Activated naive CD4-positive, alpha-beta T cell treated with anti-CD3 and anti-CD28 coated beads, Interleukin-2, amount 50 U/mL, for 24 hours (primary cell): ENCODE results near the gene ABHD4.
"Not testable (repeated sequence)": the region's sequence is repeated elsewhere in the genome, so short reads cannot be mapped to it uniquely, and the experiment has no call there.

Experiments
- H3K27ac Mint-ChIP-seq: one replicate; pipeline ENCODE4 v1.8.0; 2021; ENCODE audit warnings: mild to moderate bottlenecking, mixed read lengths
- H3K27me3 Mint-ChIP-seq: one replicate; pipeline ENCODE4 v1.8.0; 2021; ENCODE audit warnings: mixed read lengths
- H3K36me3 Mint-ChIP-seq: one replicate; pipeline ENCODE4 v1.8.0; 2021; ENCODE audit warnings: mixed read lengths
- H3K4me1 Mint-ChIP-seq: one replicate; pipeline ENCODE4 v1.8.0; 2021; ENCODE audit warnings: mixed read lengths
- H3K4me3 Mint-ChIP-seq: one replicate; pipeline ENCODE4 v1.8.0; 2021; ENCODE audit warnings: mild to moderate bottlenecking, mixed read lengths
- H3K9me3 Mint-ChIP-seq: one replicate; pipeline ENCODE4 v1.8.0; 2021; ENCODE audit warnings: mixed read lengths

Gene ABHD4

DNA sequence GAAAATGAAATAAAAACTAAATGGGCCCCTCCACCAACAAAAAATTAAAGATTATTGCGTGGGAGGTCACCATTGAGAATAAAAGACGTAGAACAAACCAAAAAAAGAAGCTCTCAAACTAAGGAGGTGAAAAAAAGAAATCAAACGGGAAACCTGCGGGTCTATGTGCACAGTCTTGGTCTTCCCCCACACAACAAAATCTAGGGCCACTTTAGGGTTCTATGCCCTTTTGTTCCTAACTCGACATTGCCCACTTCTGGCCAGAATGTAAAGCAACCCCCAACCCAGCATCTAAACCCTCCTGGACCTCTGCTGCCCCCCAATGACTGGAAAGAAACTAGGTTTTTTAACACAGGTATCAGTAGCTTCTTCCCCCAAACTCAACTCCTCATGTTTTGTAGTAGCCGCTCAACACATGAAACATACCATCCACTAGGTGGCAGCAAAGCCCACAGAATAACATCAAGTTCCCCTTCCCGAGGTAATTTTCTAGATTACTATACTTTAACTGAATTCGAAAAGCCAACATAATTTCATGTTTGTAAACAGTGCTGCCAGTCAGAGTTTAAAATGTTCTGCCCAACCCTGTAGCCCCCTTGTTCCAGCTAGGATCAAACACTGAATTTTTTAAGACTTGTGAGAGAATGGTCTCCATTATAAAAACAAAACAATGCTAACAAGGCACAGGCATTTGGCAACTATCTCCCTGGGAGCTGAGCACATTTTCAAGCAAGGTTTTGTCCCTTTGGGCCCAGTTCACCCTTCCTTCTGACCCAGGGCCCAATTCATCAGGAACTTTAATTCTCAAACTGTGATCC lies 27.8 kb upstream of the ABHD4 start:
- Mint-ChIP-seq H3K36me3 (peaks cover 26% of the 10 kb centered on the region), H3K27ac (peak overlapping the region; percentile 83), H3K9me3 (no peaks in the 10 kb centered on the region), H3K4me3 (peak overlapping the region; percentile 87), H3K27me3 (no peaks in the 10 kb centered on the region), H3K4me1 (peaks cover 80% of the 10 kb centered on the region)

DNA sequence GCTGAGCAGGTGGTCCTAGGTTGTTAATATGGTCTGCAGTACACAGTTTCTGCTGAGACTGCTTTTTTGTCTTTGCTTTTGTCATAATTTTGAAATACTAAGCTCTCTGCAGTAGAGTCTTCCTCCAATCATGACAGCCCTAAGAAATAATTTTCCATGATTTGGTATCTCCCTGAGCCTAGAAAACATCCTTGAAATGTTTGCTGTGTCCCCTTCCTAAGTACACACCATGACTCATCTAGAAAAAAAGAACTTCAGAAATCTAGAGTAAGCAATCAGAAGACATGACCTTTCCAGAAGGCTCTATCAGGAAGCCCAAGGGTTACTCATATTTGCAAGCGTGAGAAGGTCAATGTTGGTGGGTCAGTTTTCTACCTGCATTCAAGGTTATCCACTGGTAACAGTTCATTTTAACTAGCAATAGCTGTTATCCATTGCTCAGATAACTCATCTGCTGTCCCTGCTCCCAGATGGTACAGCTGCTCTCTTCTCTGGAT lies 25.5 kb upstream of the ABHD4 start:
- Mint-ChIP-seq H3K4me1 (peaks cover 77% of the 10 kb centered on the region), H3K36me3 (peaks cover 29% of the 10 kb centered on the region), H3K27ac (no peak overlapping the region), H3K9me3 (no peaks in the 10 kb centered on the region), H3K4me3 (no peak overlapping the region), H3K27me3 (no peaks in the 10 kb centered on the region)

DNA sequence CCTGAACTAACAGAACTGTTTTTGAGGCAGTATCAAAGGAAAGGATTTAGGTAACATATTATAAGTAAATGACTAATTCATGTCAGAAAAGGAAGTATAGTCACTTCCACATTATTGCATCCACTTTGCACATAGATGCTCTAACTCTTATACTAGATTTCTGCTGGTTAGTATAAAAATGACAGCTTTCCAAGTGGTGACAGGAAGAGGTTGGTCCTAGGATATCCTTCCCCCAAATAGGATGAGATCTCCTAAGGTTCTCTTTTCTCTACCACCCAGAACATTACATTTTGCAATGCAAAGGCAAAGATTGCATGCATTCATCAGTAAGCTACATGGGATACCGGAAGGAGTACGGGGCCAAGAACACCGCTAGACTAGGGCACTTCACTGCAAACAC lies 24.3 kb upstream of the ABHD4 start:
- H3K36me3 Mint-ChIP-seq = peaks cover 30% of the 10 kb centered on the region
- no peaks in the 10 kb centered on the region for H3K27me3 Mint-ChIP-seq
- H3K9me3 Mint-ChIP-seq = no peaks in the 10 kb centered on the region
- peaks cover 75% of the 10 kb centered on the region for H3K4me1 Mint-ChIP-seq
- H3K4me3 Mint-ChIP-seq = no peak overlapping the region
- H3K27ac Mint-ChIP-seq = peak overlapping the region; percentile 68

DNA sequence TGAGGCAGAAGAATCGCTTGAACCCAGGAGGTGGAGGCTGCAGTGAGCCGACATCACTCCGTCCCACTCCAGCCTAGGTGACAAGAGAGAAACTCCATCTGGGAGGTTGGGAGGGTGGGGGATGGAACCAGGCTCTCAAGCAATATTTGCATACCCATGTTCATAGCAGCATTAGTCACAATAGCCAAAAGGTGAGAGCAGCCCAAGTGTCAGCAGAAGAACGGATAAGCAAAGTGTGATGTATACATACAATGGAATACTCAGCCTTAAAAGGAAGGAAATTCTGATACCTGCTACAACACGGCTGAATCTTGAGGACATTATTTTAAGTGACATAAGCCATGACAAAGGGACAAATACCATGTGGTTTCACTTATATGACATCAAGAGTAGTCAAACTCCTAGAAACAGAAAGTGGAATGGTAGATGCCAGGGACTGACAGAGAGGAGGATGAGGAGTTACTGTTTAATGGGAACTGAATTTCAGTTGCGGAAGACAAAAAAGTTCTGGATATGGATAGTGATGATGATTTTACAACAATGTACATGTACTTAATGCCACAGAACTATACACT lies 20.7 kb upstream of the ABHD4 start:
- H3K36me3 Mint-ChIP-seq = peaks cover 23% of the 10 kb centered on the region

DNA sequence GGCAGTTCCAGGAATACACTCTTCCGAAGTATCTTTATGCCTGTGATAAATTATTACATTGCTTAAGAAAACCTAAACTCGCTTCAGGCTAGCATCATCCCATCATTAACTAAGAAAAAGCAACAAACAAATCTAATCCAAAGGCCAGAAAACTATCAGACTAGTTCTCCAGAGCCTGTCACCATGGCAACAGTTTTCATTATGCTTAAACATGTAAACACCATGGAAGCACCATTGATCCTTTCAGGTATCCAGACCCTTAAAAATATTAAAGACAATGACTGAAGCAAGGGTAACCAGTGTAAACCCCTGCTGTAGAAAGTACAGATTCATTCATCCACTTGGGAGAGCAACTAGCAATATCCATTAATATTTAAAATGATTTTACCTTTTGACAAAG lies 18.9 kb upstream of the ABHD4 start:
- Mint-ChIP-seq H3K4me3 (peak overlapping the region; percentile 69), H3K27ac (peak overlapping the region; percentile 20), H3K9me3 (no peaks in the 10 kb centered on the region), H3K36me3 (peaks cover 16% of the 10 kb centered on the region), H3K27me3 (no peaks in the 10 kb centered on the region), H3K4me1 (peaks cover 76% of the 10 kb centered on the region)

More for the DNA sequence above, 20.7 kb upstream of the ABHD4 start:
- peak overlapping the region; percentile 46 for H3K4me3 Mint-ChIP-seq
- H3K4me1 Mint-ChIP-seq = peaks cover 73% of the 10 kb centered on the region
- H3K9me3 Mint-ChIP-seq = no peaks in the 10 kb centered on the region
- H3K27me3 Mint-ChIP-seq = no peaks in the 10 kb centered on the region
- peak overlapping the region; percentile 79 for H3K27ac Mint-ChIP-seq

DNA sequence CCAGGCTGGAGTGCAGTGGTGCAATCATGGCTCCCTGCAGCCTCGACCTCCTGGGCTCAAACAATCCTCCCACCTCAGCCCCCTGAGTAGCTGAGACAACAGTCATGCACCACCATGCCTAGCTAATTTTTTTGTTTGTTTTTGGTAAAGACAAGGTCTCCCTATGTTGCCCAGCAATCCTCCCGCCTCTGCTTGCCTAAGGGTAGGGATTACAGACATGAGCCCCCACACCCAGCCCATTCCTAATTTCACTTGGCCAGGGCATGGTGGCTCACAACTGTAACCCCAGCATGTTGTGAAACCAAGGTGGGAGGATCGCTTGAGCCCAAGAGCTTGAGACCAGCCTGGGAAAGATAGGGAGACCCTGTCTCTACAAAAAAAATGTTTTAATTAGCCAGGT lies 18.2 kb upstream of the ABHD4 start:
- Mint-ChIP-seq H3K27ac (peak overlapping the region; percentile 71), H3K4me3 (peak overlapping the region; percentile 21), H3K27me3 (no peaks in the 10 kb centered on the region), H3K36me3 (peaks cover 14% of the 10 kb centered on the region), H3K4me1 (peaks cover 76% of the 10 kb centered on the region), H3K9me3 (no peaks in the 10 kb centered on the region)

DNA sequence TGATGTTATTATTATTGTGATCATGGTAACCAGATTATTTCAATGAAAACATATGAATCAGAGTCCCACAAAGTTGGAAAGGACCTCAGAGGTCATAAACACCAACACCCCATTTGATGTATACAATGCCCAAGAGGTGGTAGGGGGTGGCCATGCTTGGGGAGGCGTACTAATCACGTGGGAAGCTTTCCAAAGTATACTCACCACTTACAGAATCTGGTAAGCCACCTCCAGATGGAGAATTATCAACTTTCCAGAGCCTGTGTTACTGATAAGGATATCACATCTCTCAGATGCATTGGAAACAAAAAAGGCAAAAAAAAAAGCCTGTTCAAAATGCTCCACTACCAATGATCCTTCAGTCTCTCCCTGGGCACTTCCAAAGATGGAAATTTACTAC lies 17.5 kb upstream of the ABHD4 start:
- H3K9me3 Mint-ChIP-seq = no peaks in the 10 kb centered on the region
- peaks cover 17% of the 10 kb centered on the region for H3K36me3 Mint-ChIP-seq
- H3K4me1 Mint-ChIP-seq = peaks cover 82% of the 10 kb centered on the region
- H3K27ac Mint-ChIP-seq = peak overlapping the region; percentile 71
- no peaks in the 10 kb centered on the region for H3K27me3 Mint-ChIP-seq
- no peak overlapping the region for H3K4me3 Mint-ChIP-seq

DNA sequence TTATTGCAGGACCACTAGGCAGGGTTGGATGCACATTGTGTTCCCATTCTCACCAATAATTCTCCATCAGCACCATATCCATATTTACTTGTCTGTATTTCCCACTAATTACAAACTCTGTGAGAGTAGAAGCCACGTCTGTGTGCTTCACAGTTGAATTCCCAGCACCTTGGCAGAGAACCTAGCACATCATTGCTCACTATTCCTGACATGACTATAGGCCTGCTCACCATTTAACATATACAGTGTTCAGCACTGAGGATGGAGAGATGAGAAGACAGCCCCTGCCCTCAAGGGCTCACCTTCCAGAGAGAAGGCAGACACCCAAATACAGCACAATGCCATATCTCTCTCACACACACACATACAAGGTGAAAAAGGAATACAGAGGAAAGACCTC lies 14.1 kb upstream of the ABHD4 start:
- Mint-ChIP-seq H3K9me3 (no peaks in the 10 kb centered on the region), H3K4me3 (peak overlapping the region; percentile 78), H3K36me3 (peaks cover 20% of the 10 kb centered on the region), H3K27me3 (no peaks in the 10 kb centered on the region), H3K4me1 (peaks cover 72% of the 10 kb centered on the region), H3K27ac (peak overlapping the region; percentile 93)

DNA sequence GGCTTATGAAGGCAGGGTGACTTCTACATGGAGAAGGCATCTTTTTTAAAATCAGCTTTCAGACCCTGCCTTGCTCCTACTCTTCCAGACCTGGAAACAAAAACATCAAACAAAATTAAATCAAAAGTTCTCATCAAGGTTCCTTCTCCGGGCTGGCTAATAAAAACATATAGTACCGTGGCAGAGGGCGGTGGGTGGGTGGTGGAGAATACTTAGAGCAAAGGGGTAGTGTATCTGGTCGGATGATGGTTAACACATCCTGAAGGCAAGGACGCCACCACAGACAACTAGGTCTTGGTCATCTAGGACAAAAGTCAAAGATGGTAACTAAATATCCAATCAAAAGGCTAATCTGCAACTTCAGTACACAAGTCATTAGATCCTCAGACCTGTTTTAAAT lies 10.9 kb upstream of the ABHD4 start:
- H3K4me1 Mint-ChIP-seq = peaks cover 78% of the 10 kb centered on the region
- peak overlapping the region; percentile 95 for H3K4me3 Mint-ChIP-seq
- H3K27me3 Mint-ChIP-seq = no peaks in the 10 kb centered on the region
- no peaks in the 10 kb centered on the region for H3K9me3 Mint-ChIP-seq
- H3K27ac Mint-ChIP-seq = peak overlapping the region; percentile 98
- H3K36me3 Mint-ChIP-seq = peaks cover 20% of the 10 kb centered on the region

DNA sequence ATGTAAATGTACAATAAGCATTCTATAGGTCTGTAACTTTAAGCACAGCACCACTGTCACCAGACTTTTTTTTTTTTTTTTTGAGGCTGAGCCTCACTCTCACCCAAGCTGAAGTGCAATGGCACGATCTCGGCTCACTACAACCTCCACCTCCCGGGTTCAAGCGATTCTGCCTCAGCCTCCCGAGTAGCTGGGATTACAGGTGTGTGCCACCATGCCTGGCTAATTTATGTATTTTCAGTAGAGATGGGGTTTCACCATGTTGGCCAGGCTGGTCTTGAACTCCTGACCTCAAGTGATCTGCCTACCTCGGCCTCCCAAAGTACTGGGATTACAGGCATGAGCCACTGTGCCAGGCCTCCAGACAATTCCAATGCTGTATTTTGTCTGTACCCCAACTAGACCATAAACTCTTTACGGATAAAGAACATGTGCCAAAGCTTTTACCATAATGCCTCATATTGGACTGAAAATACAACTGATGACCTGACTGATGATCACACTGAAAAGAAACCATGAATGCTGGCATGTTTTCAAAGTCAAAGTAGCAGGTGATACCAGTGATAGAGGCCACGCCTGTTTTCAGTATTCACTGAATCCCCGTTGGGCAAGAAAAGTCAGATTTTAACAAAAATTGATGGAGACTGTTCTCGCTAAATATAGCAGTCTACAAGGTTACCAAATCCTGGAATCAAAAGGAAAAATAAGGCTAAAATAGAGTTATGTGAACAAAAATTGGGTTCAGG lies 10.2 kb upstream of the ABHD4 start:
- H3K4me1 Mint-ChIP-seq = peaks cover 76% of the 10 kb centered on the region
- peak overlapping the region; percentile 98 for H3K27ac Mint-ChIP-seq
- peaks cover 20% of the 10 kb centered on the region for H3K36me3 Mint-ChIP-seq
- not testable (repeated sequence) for H3K27me3 Mint-ChIP-seq, H3K9me3 Mint-ChIP-seq
- H3K4me3 Mint-ChIP-seq = peak overlapping the region; percentile 95

DNA sequence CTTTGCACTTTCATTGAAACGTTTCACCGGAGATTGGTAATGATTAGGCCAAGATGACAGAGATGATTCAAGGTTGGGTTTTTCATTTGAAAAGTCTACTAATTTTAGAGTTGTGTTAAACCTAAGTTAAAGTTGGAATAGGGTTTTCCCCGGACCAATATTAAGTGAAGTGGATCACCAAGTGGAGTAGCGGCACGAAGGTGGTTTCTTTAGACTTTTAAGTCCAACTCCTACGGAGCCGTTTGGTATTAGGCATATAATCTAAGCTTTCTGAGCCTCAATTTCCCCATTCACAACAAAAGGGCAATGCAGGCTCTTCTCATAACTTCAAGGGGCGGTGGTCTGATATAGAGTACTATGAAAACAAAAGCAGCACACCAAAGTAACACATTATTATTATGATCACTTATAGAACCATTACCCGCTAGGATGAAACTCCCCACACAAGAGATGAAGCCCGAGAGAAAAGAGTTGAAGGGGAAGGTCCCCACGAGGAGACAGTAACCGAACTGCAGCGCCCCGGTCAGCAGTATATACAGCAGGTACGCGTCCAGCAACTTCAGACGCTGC lies 9.5 kb upstream of the ABHD4 start:
- Mint-ChIP-seq H3K9me3 (no peaks in the 10 kb centered on the region), H3K4me1 (peaks cover 74% of the 10 kb centered on the region), H3K27me3 (no peaks in the 10 kb centered on the region), H3K27ac (peak overlapping the region; percentile 98), H3K4me3 (peak overlapping the region; percentile 95), H3K36me3 (peaks cover 20% of the 10 kb centered on the region)

DNA sequence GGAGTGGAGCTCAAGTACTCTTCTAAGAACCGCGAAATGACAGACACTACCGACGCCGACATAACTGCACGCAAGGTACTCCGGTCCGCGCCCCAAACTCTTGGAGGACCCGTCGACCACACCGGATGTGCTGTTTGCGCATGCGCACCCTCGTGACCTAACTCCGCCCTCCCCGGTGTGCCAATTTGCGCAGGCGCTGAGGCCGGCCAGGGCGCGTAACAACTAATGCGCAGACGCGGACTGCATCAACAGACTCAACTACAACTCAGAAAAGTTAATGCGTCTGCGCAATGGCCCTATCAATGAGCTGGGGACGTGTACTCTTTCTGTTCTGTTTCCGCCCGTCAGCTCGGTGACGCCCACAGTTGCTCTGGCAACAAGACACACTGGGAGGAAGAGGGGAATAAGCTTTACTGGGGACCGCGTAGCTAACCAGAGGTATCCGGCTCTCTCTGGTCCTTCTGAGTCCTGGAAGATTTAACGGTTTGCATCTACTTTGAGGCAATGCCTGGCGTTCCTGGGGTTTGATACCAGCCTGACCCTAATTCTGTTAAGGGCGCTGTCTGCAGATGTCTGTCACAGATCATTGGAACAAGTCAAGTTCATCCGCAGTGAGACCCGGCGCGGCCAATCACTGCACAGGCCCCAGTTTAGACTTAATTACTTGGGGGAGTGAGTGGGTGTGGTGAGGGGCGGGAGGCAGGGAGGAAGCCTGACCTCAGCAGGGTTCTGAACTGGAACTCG lies 8.8 kb upstream of the ABHD4 start, which contains the start of gene DAD1:
Gene DAD1, minus strand, starts transcription at position 129 of the 744 bp plus-strand sequence. Its CDS starts 67 bp downstream, at position 62.
- Mint-ChIP-seq H3K36me3 (peaks cover 17% of the 10 kb centered on the region), H3K27me3 (no peaks in the 10 kb centered on the region), H3K27ac (peak within 1 kb of the TSS; percentile 98), H3K4me1 (peaks cover 68% of the 10 kb centered on the region), H3K4me3 (peak within 1 kb of the TSS; percentile 95), H3K9me3 (no peaks in the 10 kb centered on the region)

DNA sequence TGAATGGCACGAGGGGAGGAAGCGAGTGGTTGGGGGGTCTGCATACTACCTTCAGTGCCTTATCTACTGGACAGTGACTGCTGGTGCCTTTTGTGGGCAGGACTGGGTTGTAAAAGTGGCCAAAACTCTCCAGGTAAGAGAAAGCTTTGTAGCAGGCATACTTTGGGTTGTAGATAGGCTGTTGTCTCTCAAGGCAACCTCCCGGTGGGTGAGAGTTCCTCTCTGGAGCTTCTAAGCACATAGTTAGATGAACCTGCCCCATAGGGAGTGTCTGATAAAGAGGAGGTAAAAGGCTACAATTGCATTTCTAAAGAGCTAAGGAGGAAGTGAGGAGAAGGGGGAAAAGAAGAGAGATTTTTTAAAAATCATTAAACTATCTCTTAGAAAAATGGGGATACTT lies 4.9 kb upstream of the ABHD4 start:
- Mint-ChIP-seq H3K27me3 (no peaks in the 10 kb centered on the region), H3K9me3 (no peaks in the 10 kb centered on the region), H3K4me1 (peaks cover 42% of the 10 kb centered on the region), H3K27ac (peak overlapping the region; percentile 47), H3K4me3 (no peak overlapping the region), H3K36me3 (no peaks in the 10 kb centered on the region)

DNA sequence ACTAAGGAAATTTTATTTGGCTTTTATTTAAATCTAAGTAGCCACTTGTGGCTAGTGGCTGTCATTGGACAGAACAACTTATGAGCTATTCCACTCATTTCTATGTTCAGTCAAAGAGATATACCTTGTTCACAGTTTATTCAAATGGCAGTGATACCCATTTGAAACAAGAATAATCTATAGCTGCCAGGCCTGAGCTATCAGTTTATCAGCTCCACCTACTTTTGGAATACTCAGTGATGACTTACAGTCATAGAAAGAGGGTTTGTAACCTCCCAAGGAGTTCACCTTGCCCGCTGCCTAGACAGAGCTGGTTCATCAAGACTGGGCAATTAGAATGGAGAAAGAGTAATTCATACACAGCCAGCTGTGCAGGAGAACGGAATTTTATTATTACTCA lies 4.5 kb upstream of the ABHD4 start:
- Mint-ChIP-seq H3K9me3 (no peaks in the 10 kb centered on the region), H3K27me3 (no peaks in the 10 kb centered on the region), H3K27ac (peak overlapping the region; percentile 47), H3K4me3 (no peak overlapping the region), H3K4me1 (peaks cover 44% of the 10 kb centered on the region), H3K36me3 (no peaks in the 10 kb centered on the region)
